IMR-90 (cell line): ENCODE data around the gene MELTF. TPM values are rescaled to one million over a fixed set of nuclear protein-coding genes. Genes with fewer than 3 reads are reported as not detected.

Experiments
- ATAC-seq: fragments of 200-7000 bp; cut with Tn5 transposase; 2 replicates; pipeline ENCODE4 v1.9.1; 2020; ENCODE audit warnings: low read depth, mild to moderate bottlenecking, moderate library complexity
- BruUV-seq: library from RNA; stranded (reverse); fragments of 400-500 nt; replicated peaks from 2 replicates; lab custom pipeline; 2021; lab: Mats Ljungman, UMichigan
- CTCF ChIA-PET: fragments of 300-600 bp; formaldehyde crosslinking; extraction: SDS; loops from one replicate; lab custom pipeline; 2021; ENCODE audit warnings: antibody characterized with exemption; lab: Yijun Ruan, JAX
- POLR2A ChIA-PET: fragments of 300-600 bp; sonication (Branson Sonifier 250); formaldehyde crosslinking; loops from one replicate; lab custom pipeline; 2022; ENCODE audit warnings: antibody characterized with exemption; ENCODE audit not compliant: unreplicated experiment; lab: Charles Lee
- DNase-seq: peaks from one replicate; pipeline ENCODE4 v3.0.0; 2013
- H2AFZ ChIP-seq: replicated peaks from 2 replicates; pipeline ENCODE3; 2013; ENCODE audit warnings: low read length, mild to moderate bottlenecking; ENCODE audit not compliant: poor library complexity
- H2AK5ac ChIP-seq: 2 replicates; pipeline ENCODE4 v1.6.1; 2013; ENCODE audit warnings: low read depth, low read length, inconsistent platforms
- H2AK9ac ChIP-seq: replicated peaks from 2 replicates; pipeline ENCODE3; 2013; ENCODE audit warnings: mild to moderate bottlenecking, low read depth, low read length, moderate library complexity; ENCODE audit not compliant: poor library complexity
- H2BK120ac ChIP-seq: 2 replicates; pipeline ENCODE4 v1.6.1; 2013; ENCODE audit warnings: low read depth, low read length, inconsistent platforms
- H2BK15ac ChIP-seq: 3 replicates; pipeline ENCODE4 v1.6.1; 2013; ENCODE audit warnings: low read depth, low read length, inconsistent platforms
- H2BK20ac ChIP-seq: 2 replicates; pipeline ENCODE4 v1.6.1; 2013; ENCODE audit warnings: low read depth, mild to moderate bottlenecking, inconsistent platforms, low read length, moderate library complexity
- H2BK5ac ChIP-seq: 2 replicates; pipeline ENCODE4 v1.6.1; 2013; ENCODE audit warnings: mild to moderate bottlenecking, low read depth, low read length, inconsistent platforms; ENCODE audit not compliant: poor library complexity, severe bottlenecking
- H3K14ac ChIP-seq: replicated peaks from 2 replicates; pipeline ENCODE4 v1.6.1; 2013; ENCODE audit warnings: low read depth, low read length, inconsistent platforms
- H3K18ac ChIP-seq: 2 replicates; pipeline ENCODE4 v1.6.1; 2013; ENCODE audit warnings: low read depth, low read length, control low read depth
- H3K23ac ChIP-seq: 2 replicates; pipeline ENCODE4 v1.6.1; 2013; ENCODE audit warnings: low read depth, low read length, inconsistent platforms
- H3K27ac ChIP-seq: 2 replicates; pipeline ENCODE4 v1.5.1; 2013; ENCODE audit warnings: mild to moderate bottlenecking, control low read depth, low read length; ENCODE audit not compliant: insufficient read depth
- H3K27me3 ChIP-seq: 2 replicates; pipeline ENCODE4 v1.6.1; 2013; ENCODE audit warnings: low read length; ENCODE audit not compliant: control insufficient read depth, insufficient read depth
- H3K36me3 ChIP-seq: 2 replicates; pipeline ENCODE4 v1.6.1; 2013; ENCODE audit warnings: low read length, mixed read lengths; ENCODE audit not compliant: control insufficient read depth, insufficient read depth
- H3K4ac ChIP-seq: 2 replicates; pipeline ENCODE4 v1.6.1; 2013; ENCODE audit warnings: low read depth, low read length, inconsistent platforms
- H3K4me1 ChIP-seq: 2 replicates; pipeline ENCODE4 v1.6.1; 2013; ENCODE audit warnings: low read length, mixed read lengths; ENCODE audit not compliant: control insufficient read depth, insufficient read depth
- H3K4me2 ChIP-seq: 2 replicates; pipeline ENCODE4 v1.6.1; 2013; ENCODE audit warnings: low read depth, mild to moderate bottlenecking, control low read depth, low read length, moderate library complexity
- H3K4me3 ChIP-seq: 2 replicates; pipeline ENCODE4 v1.5.1; 2013; ENCODE audit warnings: low read depth, mild to moderate bottlenecking, control low read depth, low read length, moderate library complexity; ENCODE audit not compliant: insufficient read depth
- H3K56ac ChIP-seq: 2 replicates; pipeline ENCODE4 v1.6.1; 2013; ENCODE audit warnings: low read length, inconsistent platforms; ENCODE audit not compliant: insufficient read depth; ENCODE audit errors: extremely low read depth
- H3K79me1 ChIP-seq, 2 experiments: 2 replicates each; pipeline ENCODE4 v1.6.1; 2013; ENCODE audit warnings: low read length in 2 of 2, inconsistent platforms in 1 of 2, low read depth in 1 of 2
- H3K9ac ChIP-seq: 2 replicates; pipeline ENCODE4 v1.6.1; 2013; ENCODE audit warnings: low read depth, low read length, control low read depth
- H3K9me1 ChIP-seq: 2 replicates; pipeline ENCODE4 v1.6.1; 2013; ENCODE audit warnings: low read length, inconsistent platforms; ENCODE audit not compliant: insufficient read depth
- H3K9me3 ChIP-seq: 2 replicates; pipeline ENCODE4 v1.6.1; 2013; ENCODE audit warnings: low read length; ENCODE audit not compliant: control insufficient read depth, insufficient read depth
- H4K20me1 ChIP-seq: 2 replicates; pipeline ENCODE4 v1.6.1; 2013; ENCODE audit warnings: low read length, inconsistent platforms; ENCODE audit not compliant: insufficient read depth
- H4K5ac ChIP-seq: 2 replicates; pipeline ENCODE4 v1.6.1; 2013; ENCODE audit warnings: mild to moderate bottlenecking, low read depth, low read length, control low read depth
- H4K8ac ChIP-seq, 2 experiments: 2 replicates each; pipeline ENCODE4 v1.6.1; 2013; ENCODE audit warnings: low read depth in 2 of 2, low read length in 2 of 2, control low read depth in 1 of 2, inconsistent platforms in 1 of 2
- H4K91ac ChIP-seq: 2 replicates; pipeline ENCODE4 v1.6.1; 2013; ENCODE audit warnings: low read depth, low read length, inconsistent platforms; ENCODE audit not compliant: insufficient read depth
- BHLHE40 ChIP-seq: fragments of 150-350 bp; IDR thresholded peaks from 2 replicates; pipeline ENCODE4 v1.6.1; 2016; ENCODE audit warnings: mild to moderate bottlenecking, low read depth, low read length
- CHD1 ChIP-seq: IDR thresholded peaks from 2 replicates; pipeline ENCODE4 v1.6.1; 2012; ENCODE audit warnings: low read depth, low read length, improper control_type of control experiment
- FOS ChIP-seq: fragments of 150-350 bp; IDR thresholded peaks from 2 replicates; pipeline ENCODE4 v1.6.1; 2016; ENCODE audit warnings: low read depth, low read length
- MAFK ChIP-seq: IDR thresholded peaks from 2 replicates; pipeline ENCODE4 v1.6.1; 2012; ENCODE audit warnings: low read depth, low read length, improper control_type of control experiment
- MAZ ChIP-seq: IDR thresholded peaks from 2 replicates; pipeline ENCODE4 v1.6.1; 2012; ENCODE audit warnings: low read depth, mild to moderate bottlenecking, low read length, improper control_type of control experiment, moderate library complexity, borderline replicate concordance
- NFE2L2 ChIP-seq: fragments of 150-350 bp; IDR thresholded peaks from 2 replicates; pipeline ENCODE4 v1.6.1; 2016; ENCODE audit warnings: low read depth, mild to moderate bottlenecking, low read length
- POLR2A ChIP-seq: IDR thresholded peaks from 2 replicates; pipeline ENCODE4 v1.6.1; 2012; ENCODE audit warnings: mild to moderate bottlenecking, low read depth, low read length
- RAD21 ChIP-seq: IDR thresholded peaks from 2 replicates; pipeline ENCODE4 v1.6.1; 2012; ENCODE audit warnings: low read length, improper control_type of control experiment
- RCOR1 ChIP-seq: IDR thresholded peaks from 2 replicates; pipeline ENCODE4 v1.6.1; 2012; ENCODE audit warnings: mild to moderate bottlenecking, low read length, improper control_type of control experiment; ENCODE audit not compliant: insufficient replicate concordance
- RFX5 ChIP-seq: IDR thresholded peaks from 2 replicates; pipeline ENCODE4 v1.8.0; 2012; ENCODE audit warnings: low read depth, mild to moderate bottlenecking, low read length, moderate library complexity
- SMC3 ChIP-seq: fragments of 150-350 bp; IDR thresholded peaks from 2 replicates; pipeline ENCODE4 v1.6.1; 2016; ENCODE audit warnings: low read depth, mild to moderate bottlenecking, antibody characterized with exemption, low read length, moderate library complexity
- USF2 ChIP-seq: fragments of 150-350 bp; IDR thresholded peaks from 2 replicates; pipeline ENCODE4 v1.6.1; 2017; ENCODE audit warnings: mild to moderate bottlenecking, antibody characterized with exemption, low read length, low read depth
- WGBS, 2 experiments: methylation state at CpG; one replicate each; pipeline versions ENCODE4 v1.1.5 to v1.1.7; 2013; ENCODE audit warnings: missing lambda C conversion rate in 2 of 2; ENCODE audit not compliant: insufficient read length in 1 of 2; ENCODE audit errors: extremely low coverage in 2 of 2; 5-methylcytosine and 5-hydroxymethylcytosine counted together
- dilution Hi-C: fragments of 300-500 bp; cut with HindIII; formaldehyde crosslinking; loops from one replicate; pipeline ENCODE4 v1.14.3; 2018; ENCODE audit warnings: low sequenced_read_pairs; ENCODE audit not compliant: unreplicated experiment
- in situ Hi-C: fragments of 300-500 bp; cut with MboI; formaldehyde crosslinking; loops from 3 replicates; pipeline ENCODE4 v1.14.3; 2019; ENCODE audit warnings: low sequenced_read_pairs, inconsistent platforms, mixed read lengths
- intact Hi-C: fragments of 100-400 bp; cut with micrococcal nuclease; formaldehyde crosslinking; loops from 2 replicates; pipeline ENCODE4 v1.10.0; 2022
- polyA plus RNA-seq, 3 experiments: library from polyadenylated mRNA; depleted of rRNA; stranded (reverse); fragments of >200 nt; gene quantifications; 2 replicates each; pipeline ENCODE4 v1.2.3, GENCODE V29; 2012; ENCODE audit warnings: low replicate concordance in 1 of 3
- total RNA-seq: library from RNA; depleted of rRNA; stranded (reverse); fragments of >200 nt; gene quantifications from 2 replicates; pipeline ENCODE4 v1.2.3, GENCODE V29; 2012
- TF ChIP-seq, protein P1 (sequence below): fragments of 150-350 bp; IDR thresholded peaks from 2 replicates; pipeline ENCODE4 v1.6.1; 2016; ENCODE audit warnings: low read depth, mild to moderate bottlenecking, low read length, moderate library complexity, borderline replicate concordance

Gene MELTF
- total and polyA plus RNA-seq, 2 of the 4 experiments (the other 2 are of a cell fraction) = 0.18 to 0.50 TPM

GRCh38 chr3:197017003-197017402, 12.6 kb downstream of the MELTF start:
- H3K9me1 ChIP-seq = no peaks in the 10 kb centered on the region
- H3K14ac ChIP-seq = no peak overlapping the region
- no peak overlapping the region for H4K91ac ChIP-seq
- no peak for ATAC-seq
- no peak overlapping the region for H4K8ac ChIP-seq
- POLR2A ChIA-PET = no interaction called here
- H3K36me3 ChIP-seq = no peaks in the 10 kb centered on the region
- H3K27me3 ChIP-seq = peaks cover 37% of the 10 kb centered on the region
- no peak overlapping the region for H2BK5ac ChIP-seq
- no peak overlapping the region for H2BK20ac ChIP-seq
- no peak overlapping the region for H2AK5ac ChIP-seq
- in situ Hi-C loops = no loop called here
- H3K4ac ChIP-seq = no peak overlapping the region
- peaks cover 2% of the 10 kb centered on the region; the same call in 1 of the 2 replicates for H3K9me3 ChIP-seq
- WGBS, 2 experiments = 90% methylated on average over 14 of the region's 18 CpGs; no CpG with 5 or more reads in 1 of the 2 experiments
- no peak overlapping the region for H3K27ac ChIP-seq
- no peaks in the 10 kb centered on the region for H3K79me1 ChIP-seq
- H3K23ac ChIP-seq = no peak overlapping the region
- H4K20me1 ChIP-seq = no peaks in the 10 kb centered on the region
- H2AK9ac ChIP-seq = no peak overlapping the region
- H3K4me3 ChIP-seq = no peak overlapping the region
- CTCF ChIA-PET = no interaction called here
- H2BK120ac ChIP-seq = no peak overlapping the region
- intact Hi-C loops = no loop called here
- dilution Hi-C loops = no loop called here
- H4K5ac ChIP-seq = no peak overlapping the region
- H2BK15ac ChIP-seq = no peak overlapping the region
- no peak overlapping the region for H3K9ac ChIP-seq
- H2AFZ ChIP-seq = no peak overlapping the region
- no peaks in the 10 kb centered on the region for H3K4me1 ChIP-seq
- TF ChIP-seq RCOR1 = no peak
- TF ChIP-seq POLR2A = no peak
- TF ChIP-seq MAZ = no peak
- TF ChIP-seq, protein P1, sequence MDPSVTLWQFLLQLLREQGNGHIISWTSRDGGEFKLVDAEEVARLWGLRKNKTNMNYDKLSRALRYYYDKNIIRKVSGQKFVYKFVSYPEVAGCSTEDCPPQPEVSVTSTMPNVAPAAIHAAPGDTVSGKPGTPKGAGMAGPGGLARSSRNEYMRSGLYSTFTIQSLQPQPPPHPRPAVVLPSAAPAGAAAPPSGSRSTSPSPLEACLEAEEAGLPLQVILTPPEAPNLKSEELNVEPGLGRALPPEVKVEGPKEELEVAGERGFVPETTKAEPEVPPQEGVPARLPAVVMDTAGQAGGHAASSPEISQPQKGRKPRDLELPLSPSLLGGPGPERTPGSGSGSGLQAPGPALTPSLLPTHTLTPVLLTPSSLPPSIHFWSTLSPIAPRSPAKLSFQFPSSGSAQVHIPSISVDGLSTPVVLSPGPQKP = no peak
- TF ChIP-seq MAFK = no peak
- TF ChIP-seq SMC3 = no peak
- TF ChIP-seq CHD1 = no peak
- TF ChIP-seq BHLHE40 = no peak
- TF ChIP-seq FOS = no peak
- TF ChIP-seq RFX5 = no peak
- TF ChIP-seq USF2 = no peak
- TF ChIP-seq NFE2L2 = no peak
- no peak for TF ChIP-seq RAD21
- DNase-seq = no peak
- H3K4me2 ChIP-seq = no peak overlapping the region
- no TSS peak for BruUV-seq
- no peak overlapping the region for H3K18ac ChIP-seq
- no peak overlapping the region for H3K56ac ChIP-seq
